Neural cell (in vitro differentiated cells): ENCODE results near the gene C1orf146. TPM values are rescaled to one million over a fixed set of nuclear protein-coding genes. Genes with fewer than 3 reads are reported as not detected.

Experiments
- H2AFZ ChIP-seq: fragments of 200-600, 300-800 bp; sonication (generic), shearing (Covaris generic); 2 replicates; pipeline ENCODE4 v1.6.0; 2014; ENCODE audit warnings: low read depth, mild to moderate bottlenecking, antibody characterized with exemption, low read length, moderate library complexity
- H3F3A ChIP-seq: fragments of 200-600 bp; shearing (Covaris generic); 2 replicates; pipeline ENCODE4 v1.6.1; 2016; ENCODE audit warnings: mild to moderate bottlenecking, moderate library complexity, mixed read lengths, antibody characterized with exemption, low read length; ENCODE audit not compliant: insufficient read depth, poor library complexity, severe bottlenecking
- H3K27ac ChIP-seq: fragments of 200-600, 300-800 bp; sonication (generic), shearing (Covaris generic); 2 replicates; pipeline ENCODE4 v1.5.1; 2014; ENCODE audit warnings: mild to moderate bottlenecking, low read length, moderate library complexity
- H3K27me3 ChIP-seq: fragments of 300-800, 200-600 bp; sonication (generic), shearing (Covaris generic); 2 replicates; pipeline ENCODE4 v1.6.0; 2014; ENCODE audit warnings: mild to moderate bottlenecking, low read depth, low read length, moderate library complexity; ENCODE audit not compliant: insufficient read depth
- H3K36me3 ChIP-seq: fragments of 300-800, 200-600 bp; sonication (generic), shearing (Covaris generic); 2 replicates; pipeline ENCODE4 v1.5.1; 2014; ENCODE audit warnings: mild to moderate bottlenecking, antibody characterized with exemption, low read length, moderate library complexity; ENCODE audit not compliant: insufficient read depth
- H3K4me2 ChIP-seq: fragments of 300-800, 200-600 bp; sonication (generic), shearing (Covaris generic); 2 replicates; pipeline ENCODE4 v1.6.0; 2014; ENCODE audit warnings: mild to moderate bottlenecking, low read length
- H3K4me3 ChIP-seq: fragments of 300-800, 200-600 bp; sonication (generic), shearing (Covaris generic); 2 replicates; pipeline ENCODE4 v1.5.1; 2014; ENCODE audit warnings: mild to moderate bottlenecking, low read length, moderate library complexity
- H3K79me2 ChIP-seq: fragments of 200-600 bp; shearing (Covaris generic); replicated peaks from 2 replicates; pipeline ENCODE4 v1.6.0; 2014; ENCODE audit warnings: mild to moderate bottlenecking, low read length, moderate library complexity; ENCODE audit not compliant: insufficient read depth
- H3K9ac ChIP-seq: fragments of 300-800, 200-600 bp; sonication (generic), shearing (Covaris generic); 2 replicates; pipeline ENCODE4 v1.6.1; 2016; ENCODE audit warnings: mild to moderate bottlenecking, low read length, mixed read lengths
- H3K9me2 ChIP-seq: fragments of 200-600 bp; shearing (Covaris generic); 2 replicates; pipeline ENCODE4 v1.6.1; 2016; ENCODE audit warnings: mild to moderate bottlenecking, low read length, mixed read lengths; ENCODE audit not compliant: insufficient read depth
- H3K9me3 ChIP-seq: fragments of 200-600, 300-800 bp; sonication (generic), shearing (Covaris generic); 2 replicates; pipeline ENCODE4 v1.6.1; 2016; ENCODE audit warnings: mild to moderate bottlenecking, mixed run types, low read length, moderate library complexity, mixed read lengths
- H4K20me1 ChIP-seq: fragments of 200-600 bp; shearing (Covaris generic); 2 replicates; pipeline ENCODE4 v1.6.1; 2016; ENCODE audit warnings: mild to moderate bottlenecking, mixed run types; ENCODE audit not compliant: insufficient read depth
- CTCF ChIP-seq: fragments of 450-650 bp; IDR thresholded peaks from 2 replicates; pipeline ENCODE4 v1.5.1; 2014; ENCODE audit warnings: antibody characterized with exemption, mild to moderate bottlenecking, moderate library complexity; ENCODE audit not compliant: poor library complexity, severe bottlenecking
- EP300 ChIP-seq: fragments of 450-650 bp; conservative IDR thresholded peaks from 2 replicates; pipeline ENCODE4 v1.6.1; 2014; ENCODE audit warnings: antibody characterized with exemption, mild to moderate bottlenecking, moderate library complexity; ENCODE audit not compliant: poor library complexity, severe bottlenecking
- EZH2 ChIP-seq: fragments of 200-600, 300-800 bp; shearing (Covaris generic), sonication (generic); IDR thresholded peaks from 2 replicates; pipeline ENCODE4 v1.6.1; 2014; ENCODE audit warnings: antibody characterized with exemption, low read length, borderline replicate concordance, mild to moderate bottlenecking; ENCODE audit not compliant: insufficient read depth, poor library complexity, severe bottlenecking
- MXI1 ChIP-seq: fragments of 450-650 bp; conservative IDR thresholded peaks from 2 replicates; pipeline ENCODE4 v1.6.1; 2014; ENCODE audit warnings: antibody characterized with exemption, mild to moderate bottlenecking; ENCODE audit not compliant: poor library complexity, severe bottlenecking
- POLR2AphosphoS5 ChIP-seq: IDR thresholded peaks from 2 replicates; pipeline ENCODE4 v1.6.1; 2012
- RAD21 ChIP-seq: fragments of 450-650 bp; conservative IDR thresholded peaks from 2 replicates; pipeline ENCODE4 v1.6.1; 2014; ENCODE audit warnings: antibody characterized with exemption, mild to moderate bottlenecking, moderate library complexity
- REST ChIP-seq: IDR thresholded peaks from 2 replicates; pipeline ENCODE4 v1.6.1; 2012; ENCODE audit warnings: borderline replicate concordance
- SMC3 ChIP-seq: fragments of 450-650 bp; conservative IDR thresholded peaks from 2 replicates; pipeline ENCODE4 v1.6.1; 2014; ENCODE audit warnings: antibody characterized with exemption, mild to moderate bottlenecking, moderate library complexity; ENCODE audit not compliant: poor library complexity
- TAF1 ChIP-seq: IDR thresholded peaks from 2 replicates; pipeline ENCODE4 v1.6.1; 2012; ENCODE audit warnings: low read depth
- polyA plus RNA-seq: library from polyadenylated mRNA; depleted of rRNA; stranded (reverse); fragments of >200 nt; gene quantifications from 2 replicates; pipeline ENCODE4 v1.2.3, GENCODE V29; 2014

C1orf146 gene
- polyA plus RNA-seq, 1 donor from 2014 or later, result not detected

- no peaks in the 10 kb centered on the region for H4K20me1 ChIP-seq
- H3K4me2 ChIP-seq, result no peak overlapping the region
- H3K79me2 ChIP-seq, result no peaks in the 10 kb centered on the region
- H2AFZ ChIP-seq, result no peak overlapping the region
- TF ChIP-seq EZH2 (no peak), TAF1 (no peak), RAD21 (no peak)
- no peaks in the 10 kb centered on the region for H3F3A ChIP-seq
- no peaks in the 10 kb centered on the region for H3K36me3 ChIP-seq
- H3K4me3 ChIP-seq, result no peak overlapping the region
- no peak overlapping the region for H3K9ac ChIP-seq
- no peaks in the 10 kb centered on the region for H3K9me2 ChIP-seq
- no peak overlapping the region for H3K27ac ChIP-seq
- no peaks in the 10 kb centered on the region for H3K27me3 ChIP-seq
- H3K9me3 ChIP-seq, result no peaks in the 10 kb centered on the region
Measured at GRCh38 chr1:92210701-92211100, 7.0 kb upstream of the C1orf146 start.

DNA sequence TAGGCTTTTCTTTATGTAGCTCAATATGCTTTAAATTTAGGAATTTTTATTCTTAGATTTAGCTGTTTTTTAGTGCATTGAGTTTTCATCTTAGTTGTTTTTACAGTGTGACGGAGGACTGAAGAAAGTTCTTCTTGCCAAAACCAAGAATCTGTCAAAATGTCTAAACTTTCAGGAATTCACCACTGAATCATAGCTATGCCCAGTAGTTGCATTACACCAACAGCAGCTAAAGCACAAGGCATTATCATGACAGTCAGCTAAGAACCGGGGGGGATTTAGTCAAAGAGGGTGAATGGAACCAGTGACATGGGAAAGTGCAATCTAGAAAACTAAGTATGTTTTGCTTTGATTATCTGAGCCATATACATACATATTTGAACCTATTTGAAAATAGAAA is 6.5 kb upstream of the C1orf146 start:
- Histone ChIP-seq H3F3A (no peaks in the 10 kb centered on the region), H2AFZ (no peak overlapping the region), H3K4me3 (no peak overlapping the region), H3K36me3 (no peaks in the 10 kb centered on the region), H4K20me1 (no peaks in the 10 kb centered on the region), H3K27me3 (no peaks in the 10 kb centered on the region), H3K27ac (no peak overlapping the region), H3K4me2 (no peak overlapping the region), H3K9me3 (no peaks in the 10 kb centered on the region), H3K9me2 (no peaks in the 10 kb centered on the region), H3K9ac (no peak overlapping the region), H3K79me2 (no peaks in the 10 kb centered on the region)
- TF ChIP-seq CTCF (no peak), RAD21 (no peak), REST (no peak), SMC3 (no peak), EP300 (no peak), TAF1 (no peak), POLR2AphosphoS5 (no peak), EZH2 (no peak), MXI1 (no peak)

DNA sequence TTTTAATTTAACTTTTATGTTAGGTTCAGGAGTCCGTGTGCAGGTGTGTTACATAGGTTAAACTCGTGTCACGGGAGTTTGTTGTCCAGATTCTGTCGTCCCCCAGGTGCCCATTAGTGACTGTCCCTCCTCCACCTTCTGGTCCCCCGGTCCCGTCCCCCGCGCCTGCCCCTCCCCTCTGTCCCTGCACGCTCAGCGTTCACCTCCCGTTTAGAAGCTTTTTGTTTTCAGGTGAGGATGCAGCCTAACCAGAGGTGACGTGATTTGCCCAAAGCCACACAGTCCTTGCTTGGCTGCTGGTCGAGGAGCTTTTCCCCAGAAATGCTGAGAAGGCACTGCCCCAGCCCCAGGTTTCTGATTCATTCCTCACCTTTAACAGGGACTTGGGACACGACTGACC is 844 bp downstream of the C1orf146 start:
- H4K20me1 ChIP-seq, result no peaks in the 10 kb centered on the region
- H3K36me3 ChIP-seq, result no peaks in the 10 kb centered on the region
- H3K9me2 ChIP-seq, result no peaks in the 10 kb centered on the region
- no peak overlapping the region for H3K4me3 ChIP-seq
- H3K4me2 ChIP-seq, result no peak overlapping the region
- no peaks in the 10 kb centered on the region for H3K27me3 ChIP-seq
- H3K79me2 ChIP-seq, result no peaks in the 10 kb centered on the region
- TF ChIP-seq EZH2 (no peak), EP300 (no peak), POLR2AphosphoS5 (no peak)
- no peak overlapping the region for H3K9ac ChIP-seq
- H3K27ac ChIP-seq, result no peak overlapping the region
- no peak overlapping the region for H2AFZ ChIP-seq
- no peaks in the 10 kb centered on the region for H3F3A ChIP-seq
- H3K9me3 ChIP-seq, result no peaks in the 10 kb centered on the region
